Subcutaneous abdominal adipose tissue (tissue), 5 donors: ENCODE data around the gene ATG5.

ENCODE experiments used
- H3K27ac ChIP-seq: one replicate; pipeline ENCODE4 v1.7.0; 2013; ENCODE audit warnings: low read depth, mild to moderate bottlenecking, inconsistent platforms, low read length, moderate library complexity
- H3K27me3 ChIP-seq, 5 donors: one replicate each; pipeline ENCODE4 v1.7.0; 2013; ENCODE audit warnings: low read length in 5 of 5, inconsistent platforms in 1 of 5; ENCODE audit not compliant: control insufficient read depth in 5 of 5, insufficient read depth in 4 of 5
- H3K36me3 ChIP-seq, 5 donors: one replicate each; pipeline ENCODE4 v1.7.0; 2013; ENCODE audit warnings: low read length in 5 of 5; ENCODE audit not compliant: control insufficient read depth in 5 of 5, insufficient read depth in 5 of 5
- H3K4me1 ChIP-seq, 5 donors: one replicate each; pipeline ENCODE4 v1.7.0; 2013; ENCODE audit warnings: low read length in 5 of 5, mild to moderate bottlenecking in 3 of 5, moderate library complexity in 1 of 5; ENCODE audit not compliant: control insufficient read depth in 5 of 5, insufficient read depth in 5 of 5
- H3K4me3 ChIP-seq, 5 donors: one replicate each; pipeline ENCODE4 v1.7.0; 2013; ENCODE audit warnings: low read length in 5 of 5, low read depth in 1 of 5
- H3K9ac ChIP-seq, 5 donors: one replicate each; pipeline ENCODE4 v1.7.0; 2013; ENCODE audit warnings: low read length in 5 of 5, mild to moderate bottlenecking in 4 of 5, moderate library complexity in 3 of 5
- H3K9me3 ChIP-seq, 5 donors: one replicate each; pipeline ENCODE4 v1.7.0; 2013; ENCODE audit warnings: low read length in 5 of 5; ENCODE audit not compliant: control insufficient read depth in 5 of 5
- donor health status: healthy.
- donor health status: healthy.
- donor health status: healthy.
- donor health status: healthy.
- donor health status: healthy.

ATG5 gene

GRCh38 chr6:106142876-106143431 is 182.6 kb downstream of the ATG5 start:
- H3K4me1 ChIP-seq, result no peaks in the 10 kb centered on the region
- H3K9me3 ChIP-seq, result no peaks in the 10 kb centered on the region
- H3K27ac ChIP-seq, result no peak overlapping the region
- H3K36me3 ChIP-seq, result no peaks in the 10 kb centered on the region
- no peak overlapping the region for H3K9ac ChIP-seq
- no peaks in the 10 kb centered on the region for H3K27me3 ChIP-seq
- H3K4me3 ChIP-seq, result no peak overlapping the region

DNA sequence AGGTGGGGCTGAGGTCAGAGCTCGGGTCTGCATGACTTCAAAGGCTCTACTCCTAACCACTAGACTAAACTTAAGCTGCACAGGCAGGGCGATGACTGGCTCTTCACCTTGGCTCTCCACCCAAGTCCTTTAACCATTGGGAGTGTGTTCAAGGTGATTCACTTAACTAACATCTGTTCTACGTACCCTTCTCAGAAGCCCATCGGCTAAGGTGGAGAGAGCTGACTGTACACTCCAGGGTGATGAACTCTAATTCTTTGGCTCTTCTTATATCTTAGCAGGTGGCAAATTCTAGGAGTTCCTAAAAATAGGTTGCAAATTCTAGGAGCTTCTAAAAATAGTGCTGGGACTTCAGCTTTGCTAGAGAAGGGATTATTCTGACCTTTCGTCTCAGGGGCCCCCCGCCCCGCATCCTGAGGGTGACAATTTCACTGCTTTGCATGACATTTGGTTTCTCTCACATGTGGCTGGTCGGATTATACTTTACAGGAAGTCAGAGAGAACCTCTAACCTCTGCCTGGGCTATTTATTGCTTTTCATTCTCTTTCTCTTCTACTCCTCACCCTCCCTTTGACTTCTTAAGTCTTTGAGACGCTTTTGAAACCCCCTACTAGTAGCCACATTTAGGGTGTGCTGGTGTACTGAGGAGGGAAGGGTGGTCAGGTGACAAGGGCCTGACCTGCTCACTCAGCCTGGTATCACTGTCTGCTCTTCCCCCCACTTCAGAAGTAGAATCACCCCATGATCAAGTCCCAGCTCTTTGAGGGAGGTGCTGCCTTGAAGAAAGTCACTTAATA is 183.9 kb downstream of the ATG5 start:
- Histone ChIP-seq H3K36me3 (no peaks in the 10 kb centered on the region), H3K9me3 (no peaks in the 10 kb centered on the region), H3K4me1 (no peaks in the 10 kb centered on the region), H3K27ac (no peak overlapping the region), H3K9ac (no peak overlapping the region), H3K4me3 (no peak overlapping the region), H3K27me3 (peaks cover 0 to 2% (median 0%) of the 10 kb centered on the region in 5 donors)

DNA sequence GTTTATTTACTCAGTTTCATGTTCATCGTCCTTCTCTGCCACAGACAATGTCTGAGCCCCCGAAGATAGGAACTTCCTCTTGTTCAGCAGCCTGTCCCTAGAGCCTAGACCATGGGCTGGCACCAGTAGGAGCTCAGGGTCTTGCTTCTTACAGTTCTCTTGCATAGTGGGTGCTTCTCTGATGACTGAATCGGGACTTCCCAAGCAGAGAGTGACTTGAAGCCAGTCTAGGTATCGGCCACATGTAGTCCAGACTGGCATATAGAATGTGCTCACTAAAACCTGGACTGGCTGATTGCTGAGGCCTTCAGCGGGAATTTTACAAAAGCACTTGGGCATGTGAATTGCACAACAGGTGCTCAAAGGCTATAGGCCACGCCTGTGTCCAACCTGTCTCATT is 187.4 kb downstream of the ATG5 start:
- Histone ChIP-seq H3K27me3 (peaks cover 0 to 3% (median 0%) of the 10 kb centered on the region in 5 donors), H3K4me1 (peaks cover 0 to 4% (median 0%) of the 10 kb centered on the region in 5 donors), H3K4me3 (no peak overlapping the region), H3K36me3 (no peaks in the 10 kb centered on the region), H3K9me3 (no peaks in the 10 kb centered on the region), H3K27ac (no peak overlapping the region), H3K9ac (no peak overlapping the region)

DNA sequence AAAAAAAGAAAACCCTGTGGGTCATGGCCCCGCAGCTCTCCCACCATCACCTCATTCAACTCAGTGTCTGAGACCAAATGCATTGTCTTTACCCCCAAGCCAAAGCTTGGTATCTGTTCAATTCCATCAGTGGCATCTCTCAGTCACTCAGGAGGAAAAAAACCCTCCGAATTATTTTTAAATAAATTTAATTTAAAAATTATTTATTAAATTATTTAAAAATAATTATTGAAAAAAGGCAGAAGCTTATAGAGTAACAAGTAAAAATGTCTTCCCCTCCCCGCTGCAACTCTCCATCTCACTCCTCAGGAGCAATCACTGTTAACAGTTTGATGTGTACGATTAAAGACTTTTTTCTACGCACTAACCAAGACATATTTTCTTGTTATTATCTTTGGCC is 188.7 kb downstream of the ATG5 start:
- no peak overlapping the region for H3K27ac ChIP-seq
- peaks cover 0 to 4% (median 0%) of the 10 kb centered on the region in 5 donors for H3K4me1 ChIP-seq
- H3K27me3 ChIP-seq, result peaks cover 0 to 3% (median 0%) of the 10 kb centered on the region in 5 donors
- H3K9ac ChIP-seq, result no peak overlapping the region
- no peaks in the 10 kb centered on the region for H3K9me3 ChIP-seq
- H3K4me3 ChIP-seq, result no peak overlapping the region
- no peaks in the 10 kb centered on the region for H3K36me3 ChIP-seq

DNA sequence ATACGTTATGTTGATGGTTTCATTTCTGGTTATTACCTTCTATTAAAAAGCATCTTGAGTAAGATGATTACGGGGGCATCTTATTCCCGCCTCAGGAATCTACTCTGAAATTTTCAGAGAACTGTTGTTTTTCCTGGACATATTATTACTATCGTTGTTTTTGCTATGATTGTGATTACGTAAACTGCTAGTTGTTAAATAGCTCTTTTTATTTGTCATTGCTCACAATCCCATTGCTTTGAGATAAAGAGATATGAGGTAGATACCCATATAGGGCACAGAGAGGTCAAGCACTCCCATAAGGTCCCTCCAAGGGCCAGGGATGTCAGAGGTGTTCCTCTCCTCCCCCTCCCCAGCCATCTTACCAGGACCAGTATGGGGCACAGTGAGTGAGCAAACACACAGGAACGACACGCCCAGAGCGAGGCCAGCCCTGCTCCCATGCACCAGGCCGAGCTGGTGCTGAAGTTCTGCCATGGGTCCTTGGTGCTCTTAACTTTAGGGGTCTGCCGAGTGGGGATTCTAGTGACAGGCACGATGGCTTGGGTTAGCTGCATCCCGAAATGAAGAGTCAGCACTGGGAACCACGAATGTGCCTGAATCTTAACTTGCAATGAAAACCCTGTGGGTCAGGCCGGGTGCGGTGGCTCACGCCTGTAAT is 189.5 kb downstream of the ATG5 start:
- Histone ChIP-seq H3K27me3 (peaks cover 0 to 3% (median 0%) of the 10 kb centered on the region in 5 donors), H3K9me3 (no peaks in the 10 kb centered on the region), H3K9ac (no peak overlapping the region), H3K4me3 (no peak overlapping the region), H3K36me3 (no peaks in the 10 kb centered on the region), H3K27ac (no peak overlapping the region), H3K4me1 (peaks cover 0 to 4% (median 0%) of the 10 kb centered on the region in 5 donors)

DNA sequence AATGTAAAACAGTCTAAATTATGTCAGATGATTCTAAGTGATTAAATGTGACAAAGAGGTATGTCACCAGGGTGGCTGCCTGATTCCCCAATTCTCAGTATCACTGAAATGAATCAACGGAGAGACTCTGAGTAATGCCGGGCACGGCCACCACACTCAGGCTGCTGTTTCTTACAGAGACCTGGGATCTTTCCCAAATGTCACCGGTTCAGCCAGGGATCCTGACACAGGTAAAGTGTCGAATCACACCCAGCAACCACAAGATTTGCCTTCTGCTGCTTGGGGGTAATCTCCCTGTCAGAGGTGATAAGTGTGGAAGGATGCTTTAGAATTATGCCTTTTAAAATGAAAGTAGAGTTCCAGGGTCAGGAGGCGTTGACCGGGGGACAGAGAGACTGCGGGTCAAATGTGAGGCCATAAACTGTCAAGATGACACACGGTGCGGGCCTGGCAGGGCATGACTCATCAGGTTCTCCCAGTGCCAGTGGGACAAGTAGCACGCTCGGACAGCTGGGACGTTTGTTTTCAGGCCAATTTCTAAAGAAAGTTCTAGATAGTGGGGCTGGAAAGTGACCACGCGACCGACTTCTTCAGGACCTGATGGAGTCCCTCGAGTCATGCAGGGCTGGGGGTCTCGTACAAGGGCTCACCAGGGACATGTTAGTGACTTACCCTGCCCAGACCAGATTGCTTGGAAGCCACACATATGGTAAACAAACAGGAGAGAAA is 190.5 kb downstream of the ATG5 start:
- Histone ChIP-seq H3K36me3 (no peaks in the 10 kb centered on the region), H3K9me3 (no peaks in the 10 kb centered on the region), H3K27ac (no peak overlapping the region), H3K27me3 (peaks cover 0 to 3% (median 0%) of the 10 kb centered on the region in 5 donors), H3K4me3 (peak overlapping the region in 1 of 5 donors; percentile 9), H3K4me1 (peaks cover 0 to 4% (median 0%) of the 10 kb centered on the region in 5 donors), H3K9ac (no peak overlapping the region)
